NOMO-1 treated with DMSO at 0.1 percent for 48 hours (cell line): ENCODE measurements around the gene MST1R.
A peak's percentile ranks its signal among the peaks of the same experiment; 100 is the strongest.

Source experiments
- DNase-seq: peaks from one replicate; lab custom pipeline; 2025; ENCODE audit not compliant: unreplicated experiment; lab: John Stamatoyannopoulos, UW

MST1R gene

GRCh38 chr3:49879721-49880120, 24.0 kb downstream of the MST1R start:
- DNase-seq: no peak

DNA sequence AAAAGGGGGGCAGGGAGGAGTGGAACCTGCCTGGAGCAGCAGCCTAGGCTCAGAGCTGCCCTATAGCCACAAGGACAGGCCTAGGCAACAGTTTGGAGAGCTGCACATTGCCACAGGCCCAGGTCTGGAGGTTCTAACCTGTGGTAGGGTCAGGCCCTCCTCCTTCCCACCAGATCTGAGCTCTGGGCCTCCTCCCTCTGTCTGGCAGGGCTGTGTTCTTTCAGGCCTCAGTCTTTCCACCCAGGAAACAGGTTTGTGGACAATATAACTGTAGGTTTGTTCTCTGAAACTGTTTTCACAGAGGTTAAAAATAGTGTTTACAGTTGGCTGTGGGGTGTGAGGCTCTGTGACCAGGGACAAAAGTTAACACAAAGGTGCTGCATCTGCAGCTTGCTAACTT, 25.0 kb downstream of the MST1R start:
- DNase-seq: no peak

GRCh38 chr3:49877716-49878115, 26.0 kb downstream of the MST1R start:
- no peak for DNase-seq

- DNase-seq: no peak
Measured at GRCh38 chr3:49876567-49876966, 27.1 kb downstream of the MST1R start.

GRCh38 chr3:49873623-49874022, 30.1 kb downstream of the MST1R start:
- DNase-seq: no peak

GRCh38 chr3:49872801-49873281, 30.8 kb downstream of the MST1R start:
- peak; percentile 81 for DNase-seq

GRCh38 chr3:49871531-49872153, 32.0 kb downstream of the MST1R start:
- DNase-seq: no peak

DNA sequence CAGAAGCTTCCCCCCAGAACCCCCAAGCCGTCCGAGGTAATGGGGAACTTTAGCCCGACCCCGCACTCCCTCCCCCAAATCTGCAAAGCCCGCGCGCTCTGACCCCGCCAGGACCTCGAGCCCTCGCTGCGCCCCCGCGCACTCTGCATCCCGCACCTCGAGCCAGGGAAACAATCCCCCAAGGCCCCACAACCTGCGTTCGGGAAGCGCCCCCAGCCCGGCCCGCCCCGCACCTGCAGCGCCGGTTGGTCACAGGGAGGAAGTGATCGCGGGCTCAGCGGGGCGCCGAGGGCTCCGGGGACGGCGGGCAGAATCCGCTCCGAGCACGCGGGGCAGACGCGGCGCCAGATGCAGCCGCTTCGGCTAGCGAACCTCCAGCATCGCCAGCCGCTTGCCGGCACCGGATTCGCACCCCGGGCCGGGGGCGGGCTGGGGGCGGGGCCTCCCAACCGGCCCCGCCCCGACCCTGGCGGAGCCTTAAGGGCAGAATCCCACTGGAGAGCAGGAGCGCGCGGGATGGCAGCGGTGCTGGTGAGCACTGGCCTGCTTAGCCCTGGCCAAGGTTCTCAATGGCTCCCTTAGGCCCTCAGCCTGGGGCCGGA, 34.0 kb downstream of the MST1R start, which contains the start of gene CAMKV:
CAMKV (minus strand) TSS at position 382 of the 602 bp plus-strand sequence. CDS start 7,518 bp downstream, outside the sequence.
- peak; percentile 37 for DNase-seq

DNA sequence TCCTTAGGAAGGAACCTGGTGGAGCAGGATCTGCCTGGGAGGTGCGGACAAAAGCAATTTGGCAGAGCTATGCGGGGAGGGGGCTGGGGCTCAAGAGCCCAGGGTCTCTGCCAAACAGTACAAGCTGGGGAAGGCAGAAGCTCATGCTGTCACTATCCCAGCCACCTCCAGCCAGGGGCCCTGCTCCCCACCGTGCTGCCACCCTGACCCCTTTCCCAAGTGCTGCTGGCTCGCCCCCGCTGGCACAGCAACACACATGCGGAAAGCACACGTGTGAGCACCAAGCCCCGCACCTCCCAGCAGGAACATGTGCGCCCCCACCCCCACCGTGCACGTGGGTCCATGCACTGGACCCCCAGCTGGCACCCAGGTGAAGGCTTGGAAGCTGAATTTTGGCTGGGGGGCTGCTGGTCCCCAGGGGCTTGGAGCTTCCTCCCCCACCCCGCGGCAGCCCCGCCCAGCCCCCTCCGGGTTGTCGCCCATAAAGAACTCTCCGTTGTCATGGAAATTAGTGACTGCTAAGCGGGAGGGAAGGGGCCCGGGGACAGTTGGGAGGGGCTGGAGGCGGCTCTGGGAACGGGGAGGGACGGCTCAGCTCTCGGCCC, 34.7 kb downstream of the MST1R start:
- no peak for DNase-seq

DNA sequence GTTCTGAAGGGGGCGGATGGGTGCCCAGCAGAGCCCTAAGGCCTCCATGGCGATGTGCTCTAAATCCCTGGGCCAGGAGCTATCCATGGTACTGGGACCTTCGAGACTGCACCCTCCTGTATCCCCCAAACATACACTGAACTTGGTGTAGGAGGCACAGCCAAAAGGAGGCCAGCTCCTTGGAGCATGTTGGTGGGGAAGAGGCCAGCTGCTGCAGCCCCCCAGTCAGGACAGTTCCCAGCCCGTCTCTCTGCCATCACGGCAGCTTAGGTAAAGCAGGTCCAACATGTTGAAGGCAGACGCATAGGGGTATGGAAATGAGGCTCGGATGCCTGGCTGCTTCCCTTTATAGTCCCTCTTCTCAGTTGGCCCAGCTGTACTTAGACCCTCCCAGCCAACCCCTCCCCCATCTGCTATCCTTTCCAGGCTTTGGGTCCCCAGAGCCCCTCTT, 35.8 kb downstream of the MST1R start:
- DNase-seq: peak; percentile 4

- no peak for DNase-seq
Measured at GRCh38 chr3:49867400-49867799, 36.3 kb downstream of the MST1R start.

DNA sequence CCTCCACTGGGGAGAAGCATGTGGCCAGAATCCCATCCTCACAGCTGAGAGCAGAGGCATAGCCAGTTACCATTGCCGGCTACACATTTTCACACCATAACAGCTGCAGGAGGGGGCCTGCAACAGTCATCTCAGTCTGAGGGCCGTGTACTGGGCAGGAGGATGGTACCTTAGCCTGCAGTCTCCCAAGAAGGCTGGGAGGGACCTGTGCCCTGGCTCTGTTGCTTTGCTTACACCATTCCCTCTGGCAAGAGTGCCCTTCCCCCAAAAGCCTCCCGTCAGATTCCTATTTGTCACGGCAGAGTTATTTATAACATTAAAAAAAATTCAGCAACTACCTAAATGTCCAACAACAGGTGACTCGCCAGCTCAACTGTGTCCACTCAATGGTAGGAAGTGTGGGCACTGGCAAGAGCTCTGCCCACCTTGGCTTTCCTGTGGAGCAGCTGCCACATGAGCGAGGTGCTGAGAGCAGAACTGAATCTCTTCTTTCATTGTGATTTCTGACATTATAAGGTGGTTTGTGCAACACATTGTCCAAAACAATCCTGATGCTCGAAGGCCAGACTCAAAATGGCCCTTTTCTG, 38.4 kb downstream of the MST1R start:
- no peak for DNase-seq

- no peak for DNase-seq
Measured at GRCh38 chr3:49864505-49864904, 39.2 kb downstream of the MST1R start.

DNA sequence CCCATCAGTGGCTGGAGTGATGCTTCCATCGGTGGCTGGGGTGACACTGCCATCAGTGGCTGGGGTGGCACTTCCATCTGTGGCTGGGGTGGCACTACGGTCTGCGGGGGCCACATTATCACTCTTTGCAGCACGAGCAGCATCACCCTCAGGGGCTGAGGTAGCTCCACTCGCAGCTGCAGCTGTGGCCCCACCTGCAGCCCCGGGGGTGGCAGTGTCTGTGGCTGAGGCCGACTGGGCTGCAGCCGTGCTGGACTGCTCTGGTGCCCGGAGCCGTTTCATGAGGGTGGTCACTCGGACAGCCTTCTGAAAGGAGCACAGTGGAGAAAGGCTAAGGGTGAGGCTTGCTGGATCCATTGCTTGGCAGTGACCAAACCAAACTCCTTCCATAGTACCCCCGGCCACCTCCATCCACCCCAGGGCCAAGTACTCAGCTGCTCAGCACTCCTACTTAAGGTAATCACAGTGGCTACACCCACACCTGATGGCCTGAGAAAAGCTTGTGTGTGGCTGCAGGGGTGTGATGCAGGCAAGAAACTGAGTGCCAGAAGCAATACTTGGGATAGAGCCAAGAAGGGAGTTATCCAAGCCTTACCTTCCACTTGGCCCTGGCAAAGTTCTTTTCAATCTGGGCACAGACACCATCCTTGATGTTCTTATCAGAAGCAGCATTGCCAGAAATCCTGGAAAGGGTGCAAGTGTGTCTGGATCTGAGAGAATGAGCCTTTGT, 43.9 kb downstream of the MST1R start:
- no peak for DNase-seq

DNA sequence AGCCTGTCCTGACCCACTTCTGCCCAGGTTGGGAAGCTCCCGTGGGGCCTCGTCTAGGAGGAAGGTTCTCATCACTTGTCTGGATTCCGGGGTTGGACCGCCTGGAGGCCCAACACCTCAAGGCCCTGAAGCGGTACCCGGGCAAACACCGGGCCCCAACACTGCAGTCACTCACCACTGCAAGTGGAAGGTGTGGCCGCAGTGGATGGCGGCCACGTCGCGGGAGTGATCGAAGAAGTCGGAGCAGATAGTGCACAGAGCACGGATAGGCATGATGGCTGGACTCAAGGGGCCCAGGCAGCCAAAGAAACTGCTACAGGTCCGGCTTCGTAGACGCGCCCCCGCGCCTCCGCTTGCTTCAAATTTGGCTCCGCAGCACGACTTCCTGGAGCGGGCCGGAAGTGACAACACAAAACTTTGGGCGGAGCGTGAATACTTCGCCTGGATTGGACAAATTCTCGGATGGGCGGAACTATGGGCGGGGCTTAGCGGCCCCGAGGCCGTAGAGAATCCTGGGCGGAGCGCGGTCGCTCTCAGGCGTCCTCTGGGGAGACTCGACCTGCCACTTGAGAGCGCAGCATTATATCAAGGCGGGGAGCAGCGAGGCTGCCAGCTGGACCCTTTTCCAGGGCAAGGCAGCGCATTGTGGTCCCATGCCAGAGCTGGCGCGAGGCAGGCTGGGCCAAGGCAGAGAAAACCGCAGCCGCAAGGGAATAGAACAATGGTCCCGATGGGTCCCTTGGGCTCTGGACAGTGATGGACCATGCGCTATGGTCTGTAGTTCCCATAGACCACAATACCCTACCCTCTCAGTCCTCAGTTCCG, 47.3 kb downstream of the MST1R start, which contains the start of gene TRAIP:
TRAIP (minus strand) TSS at position 384 of the 825 bp plus-strand sequence; CDS start at position 273, 111 bp downstream.
- peak; percentile 91 for DNase-seq

DNA sequence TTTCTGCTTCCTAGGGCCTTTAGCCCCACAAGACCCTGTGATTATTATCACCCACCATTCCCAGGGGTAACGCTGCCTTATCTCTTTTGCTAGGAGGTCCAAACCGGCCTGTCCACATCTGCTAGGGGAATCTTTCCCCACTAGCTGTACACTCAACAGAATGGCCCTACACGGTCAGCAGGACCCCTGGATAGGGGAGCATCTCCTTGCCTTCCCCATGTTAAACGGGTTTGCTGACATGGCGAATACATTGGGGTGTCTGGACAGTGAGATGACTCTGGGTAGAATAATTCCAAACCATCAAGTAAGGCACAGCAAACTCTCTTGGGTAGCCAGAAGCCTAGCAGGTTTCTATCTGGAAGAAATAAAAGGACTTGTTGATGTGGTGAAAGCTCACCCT, 48.0 kb downstream of the MST1R start:
- no peak for DNase-seq

GRCh38 chr3:49845694-49846093, 58.0 kb downstream of the MST1R start:
- no peak for DNase-seq

DNA sequence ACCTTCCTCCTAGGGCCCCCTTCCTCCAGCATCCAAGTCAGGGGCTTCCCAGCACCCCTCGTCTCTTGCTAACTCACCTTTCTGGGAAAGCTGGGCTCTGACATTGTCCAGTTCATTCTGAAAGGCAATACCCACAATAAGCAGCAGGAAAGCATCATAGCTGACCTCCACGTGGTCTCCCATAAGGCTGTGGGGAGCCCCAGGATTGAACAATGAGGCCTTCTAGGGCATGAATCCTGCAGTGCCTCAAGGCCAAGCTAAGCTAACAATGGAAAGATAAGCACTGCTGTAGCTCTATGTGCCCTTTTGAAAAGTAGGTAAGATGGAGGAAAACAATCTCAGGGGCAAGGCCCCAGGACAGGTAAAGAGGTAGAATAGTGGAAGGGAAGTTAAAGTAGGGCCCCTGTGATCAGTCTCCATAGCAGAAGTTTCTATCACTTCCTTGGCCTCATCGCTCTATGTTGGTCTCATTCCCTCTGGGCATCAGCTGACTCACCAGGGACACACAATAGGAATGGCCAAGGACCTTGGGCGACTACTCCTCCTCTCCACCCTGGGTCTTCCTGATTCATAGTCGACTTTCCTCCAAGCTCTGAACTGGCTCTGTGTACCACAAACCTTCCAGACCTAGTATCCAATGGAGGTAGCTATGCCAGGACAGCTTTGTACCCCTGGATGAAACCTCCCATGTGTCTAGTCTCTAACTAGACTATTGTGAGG, 59.0 kb downstream of the MST1R start:
- no peak for DNase-seq

DNA sequence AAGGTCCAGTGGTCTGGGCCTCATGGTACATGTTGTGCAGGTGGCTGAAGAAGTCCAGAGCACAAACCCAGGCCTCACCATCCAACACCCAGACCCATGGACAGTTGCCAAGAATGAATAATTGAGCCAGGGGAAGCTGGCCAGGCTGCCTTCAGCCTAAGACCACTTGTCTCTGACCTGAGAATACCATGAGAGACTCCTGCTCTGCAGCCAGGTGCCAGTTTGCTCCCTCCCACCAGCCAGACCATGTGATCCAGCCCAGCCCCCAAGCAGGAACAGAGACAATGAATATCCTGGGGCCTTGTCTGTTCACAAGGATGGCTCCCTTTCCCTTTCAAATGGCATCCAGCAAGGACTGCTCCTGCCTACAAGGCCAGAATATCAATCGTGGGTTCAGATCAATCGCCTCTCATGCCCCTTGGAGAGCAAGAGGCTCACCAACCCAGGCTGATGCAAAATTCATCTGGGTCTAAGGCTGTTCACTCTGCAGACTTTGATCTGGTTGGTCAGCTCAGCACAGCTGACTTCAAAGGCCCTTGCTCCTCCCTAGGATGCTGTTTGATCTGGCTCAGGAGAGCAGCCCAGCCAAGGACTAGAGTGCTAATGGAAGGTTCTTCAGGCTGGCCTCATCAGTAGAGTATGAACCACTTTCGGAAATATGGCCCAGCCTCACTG, 60.7 kb downstream of the MST1R start:
- no peak for DNase-seq
